GM19240 (cell line): Measurements from ENCODE around the gene PIGZ.

Source experiments
- DNase-seq: peaks from one replicate; pipeline ENCODE4 v3.0.0; 2011; ENCODE audit warnings: low spot score; ENCODE audit not compliant: insufficient read length

PIGZ gene

DNA sequence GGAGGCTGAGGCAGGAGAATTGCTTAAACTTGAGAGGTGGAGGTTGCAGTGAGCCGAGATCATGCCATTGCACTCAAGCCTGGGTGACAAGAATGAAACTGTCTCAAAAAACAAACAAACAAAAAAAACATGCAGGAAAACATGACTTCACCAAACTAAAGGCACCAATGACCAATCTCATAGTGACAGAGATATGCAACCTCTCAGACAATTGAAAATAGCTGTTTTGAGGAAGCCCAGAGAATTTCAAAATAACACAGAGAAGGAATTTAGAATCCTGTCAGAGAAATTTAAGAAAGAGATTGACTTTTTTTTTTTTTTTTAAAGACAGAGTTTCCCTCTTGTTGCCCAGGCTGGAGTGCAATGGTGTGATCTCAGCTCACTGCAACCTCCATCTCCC is 52.4 kb downstream of the PIGZ start:
- DNase-seq, result no peak

DNA sequence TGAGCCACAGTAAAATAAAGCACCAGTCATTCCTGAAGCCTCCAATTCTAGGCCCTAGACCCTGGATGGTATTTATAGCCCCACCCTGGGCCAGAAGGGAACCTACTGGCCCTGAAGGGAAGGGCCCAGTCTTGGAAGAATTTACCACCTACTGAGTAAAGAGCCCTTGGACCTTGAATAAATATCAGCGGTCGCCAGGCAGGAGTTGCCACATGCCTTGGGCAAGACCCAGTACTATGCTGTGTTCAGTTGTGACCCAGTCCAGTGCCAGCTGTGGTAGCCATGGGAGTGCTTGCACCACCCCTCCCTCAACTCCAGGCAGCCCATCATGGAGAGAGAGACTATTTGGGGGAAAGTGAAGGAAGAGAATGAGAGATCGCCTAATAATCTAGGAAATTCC is 53.3 kb downstream of the PIGZ start:
- no peak for DNase-seq

DNA sequence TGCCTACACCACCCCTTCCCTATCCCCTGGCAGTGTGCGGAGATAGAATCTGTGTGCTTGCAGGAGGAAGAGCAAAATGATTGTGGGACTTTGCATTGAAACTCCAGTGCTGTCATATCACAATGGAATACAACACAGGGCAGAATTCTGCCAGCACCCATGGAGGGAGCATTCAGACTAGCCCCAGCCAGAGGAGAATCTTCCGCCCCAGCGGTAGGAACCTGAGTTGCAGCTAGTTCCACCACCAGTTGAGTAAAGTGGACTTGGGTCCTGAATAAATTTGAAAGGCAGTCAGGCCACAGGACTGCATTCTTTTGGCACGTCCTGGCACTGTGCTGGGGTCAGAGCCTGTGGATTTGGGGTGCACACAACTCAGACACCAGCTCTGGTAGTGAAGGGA is 53.8 kb downstream of the PIGZ start:
- no peak for DNase-seq

DNA sequence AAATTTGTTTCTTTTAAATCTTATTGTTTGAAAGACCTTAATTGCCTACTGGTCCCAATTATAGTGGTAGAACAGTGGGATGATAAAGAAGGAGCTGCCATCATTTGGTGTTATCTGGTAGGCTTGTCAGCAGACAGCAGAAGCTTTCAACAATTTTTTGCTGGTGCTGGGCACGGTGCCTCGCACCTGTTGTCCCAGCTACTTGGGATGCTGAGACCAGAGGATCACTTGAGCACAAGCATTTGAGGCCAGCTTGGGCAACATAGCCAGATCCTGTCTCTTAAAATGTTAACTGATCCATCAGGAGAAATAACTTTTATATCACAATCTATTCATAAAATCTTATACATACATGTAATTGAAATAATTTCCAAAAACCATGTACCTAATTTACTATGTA is 64.9 kb downstream of the PIGZ start:
- no peak for DNase-seq

DNA sequence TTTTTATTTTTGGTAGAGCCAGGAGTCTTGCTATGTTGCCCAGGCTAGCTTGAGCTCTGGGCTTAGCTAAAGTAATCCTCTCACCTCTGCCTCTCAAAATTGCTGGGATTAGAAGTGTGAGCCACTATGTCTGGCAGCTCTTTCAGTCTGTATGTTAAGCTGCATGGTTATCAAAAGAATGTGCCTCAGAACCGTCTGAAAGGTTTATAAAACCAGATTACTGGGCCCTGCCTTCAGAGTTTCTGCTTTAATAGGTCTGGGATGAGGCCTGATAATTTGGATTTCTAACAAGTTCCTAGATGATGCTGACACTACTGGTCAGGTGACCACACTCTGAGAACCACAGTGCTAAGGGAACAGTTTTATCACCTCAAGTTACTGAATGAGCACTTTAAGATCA is 66.3 kb downstream of the PIGZ start:
- no peak for DNase-seq

DNA sequence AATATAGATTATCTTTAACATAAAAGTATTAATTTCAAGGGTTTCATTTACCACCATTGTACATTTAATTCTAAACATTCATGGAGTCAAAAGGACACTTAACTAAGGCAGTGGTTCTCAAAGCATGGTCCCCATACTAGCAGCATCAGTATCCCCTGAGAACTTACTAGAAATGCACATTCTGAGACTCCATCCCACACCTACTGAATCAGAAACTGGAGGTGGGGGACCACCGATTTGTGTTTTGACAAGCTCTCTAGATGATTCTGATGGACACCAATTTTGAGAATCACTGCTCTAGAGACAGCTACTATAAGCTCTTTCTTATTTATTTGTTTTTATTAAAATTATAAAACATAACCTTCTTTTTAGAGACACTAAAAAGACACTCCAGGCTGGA is 66.9 kb downstream of the PIGZ start:
- DNase-seq, result no peak
